HEK293 (cell line): Measurements from ENCODE around the gene ATP13A1.
A peak's percentile ranks its signal among the peaks of the same experiment; 100 is the strongest.

Experiments
- CTCF ChIA-PET: fragments of 350-600 bp; formaldehyde crosslinking; extraction: SDS; loops from one replicate; lab custom pipeline; 2021; ENCODE audit warnings: antibody characterized with exemption; lab: Yijun Ruan, JAX
- POLR2A ChIA-PET: fragments of 300-600 bp; formaldehyde crosslinking; extraction: SDS; loops from one replicate; lab custom pipeline; 2020; ENCODE audit warnings: antibody characterized with exemption, inconsistent platforms; lab: Yijun Ruan, JAX
- H3K27ac ChIP-seq: fragments of 200-500 bp; sonication (Bioruptor generic); 2 replicates; pipeline ENCODE4 v1.5.1; 2014; ENCODE audit warnings: low read depth, low read length, control low read depth, inconsistent platforms; ENCODE audit errors: extremely low read depth
- H3K36me3 ChIP-seq, 2 experiments: fragments of 200-500 bp in 1 of 2; sonication (Bioruptor generic) in 1 of 2; 1 replicate in 1 of 2; 2 replicates in 1 of 2; pipeline ENCODE4 v1.5.1; 2014 to 2017; ENCODE audit warnings: inconsistent platforms in 2 of 2, low read length in 2 of 2; ENCODE audit not compliant: control insufficient read depth in 2 of 2, insufficient read depth in 1 of 2
- H3K4me1 ChIP-seq: fragments of 200-500 bp; sonication (Bioruptor generic); 2 replicates; pipeline ENCODE4 v1.5.1; 2014; ENCODE audit warnings: mild to moderate bottlenecking, low read length, inconsistent platforms; ENCODE audit not compliant: control insufficient read depth, insufficient read depth
- H3K4me3 ChIP-seq: 2 replicates; pipeline ENCODE4 v1.5.1; 2011; ENCODE audit warnings: low read depth, mild to moderate bottlenecking, control low read depth, low read length, moderate library complexity
- H3K9me3 ChIP-seq: fragments of 200-500 bp; sonication (Bioruptor generic); 2 replicates; pipeline ENCODE4 v1.5.1; 2014; ENCODE audit warnings: low read depth, low read length, inconsistent platforms; ENCODE audit not compliant: control insufficient read depth, insufficient read depth
- INSM2 ChIP-seq: fragments of 450-650 bp; formaldehyde crosslinking; IDR thresholded peaks from 2 replicates; pipeline ENCODE4 v1.5.1; 2016; ENCODE audit warnings: missing biosample characterization, missing genetic modification characterization
- PRDM1 ChIP-seq: fragments of 450-650 bp; formaldehyde crosslinking; IDR thresholded peaks from 2 replicates; pipeline ENCODE4; 2016; ENCODE audit warnings: missing biosample characterization, missing genetic modification characterization
- SP2 ChIP-seq: fragments of 450-650 bp; formaldehyde crosslinking; IDR thresholded peaks from 2 replicates; pipeline ENCODE4 v1.5.1; 2016; ENCODE audit warnings: missing biosample characterization, missing genetic modification characterization
- SP3 ChIP-seq: fragments of 450-650 bp; formaldehyde crosslinking; IDR thresholded peaks from 2 replicates; pipeline ENCODE4 v1.5.1; 2016; ENCODE audit warnings: missing biosample characterization, missing genetic modification characterization
- ZFHX2 ChIP-seq: fragments of 450-650 bp; formaldehyde crosslinking; conservative IDR thresholded peaks from 2 replicates; pipeline ENCODE4 v1.5.1; 2016; ENCODE audit warnings: missing biosample characterization, missing genetic modification characterization
- ZNF146 ChIP-seq: fragments of 450-650 bp; formaldehyde crosslinking; IDR thresholded peaks from 2 replicates; pipeline ENCODE4 v1.5.1; 2016; ENCODE audit warnings: missing biosample characterization, missing genetic modification characterization
- ZNF174 ChIP-seq: fragments of 450-650 bp; formaldehyde crosslinking; IDR thresholded peaks from 2 replicates; pipeline ENCODE4 v1.5.0; 2017; ENCODE audit warnings: missing biosample characterization, mild to moderate bottlenecking, missing genetic modification characterization
- ZNF423 ChIP-seq: fragments of 450-650 bp; formaldehyde crosslinking; IDR thresholded peaks from 2 replicates; pipeline ENCODE4 v1.5.1; 2016; ENCODE audit warnings: missing biosample characterization, missing genetic modification characterization
- ZNF600 ChIP-seq: fragments of 450-650 bp; formaldehyde crosslinking; IDR thresholded peaks from 2 replicates; pipeline ENCODE4 v1.5.1; 2016; ENCODE audit warnings: missing biosample characterization, missing genetic modification characterization
- ZNF626 ChIP-seq: fragments of 450-650 bp; sonication (Bioruptor Pico); formaldehyde crosslinking; IDR thresholded peaks from 2 replicates; pipeline ENCODE4 v1.5.1; 2018; ENCODE audit warnings: missing biosample characterization, missing genetic modification characterization, inconsistent platforms
- ZNF629 ChIP-seq: fragments of 450-650 bp; formaldehyde crosslinking; IDR thresholded peaks from 2 replicates; pipeline ENCODE4 v1.5.1; 2017; ENCODE audit warnings: missing biosample characterization, missing genetic modification characterization
- ZSCAN23 ChIP-seq: fragments of 450-650 bp; formaldehyde crosslinking; IDR thresholded peaks from 2 replicates; pipeline ENCODE4 v1.5.1; 2016; ENCODE audit warnings: missing biosample characterization, missing genetic modification characterization
- ZSCAN5A ChIP-seq: fragments of 450-650 bp; formaldehyde crosslinking; IDR thresholded peaks from 2 replicates; pipeline ENCODE4 v1.5.1; 2016; ENCODE audit warnings: missing biosample characterization, missing genetic modification characterization
- TF ChIP-seq, protein P1 (sequence below): fragments of 450-650 bp; IDR thresholded peaks from 2 replicates; pipeline ENCODE4 v1.5.1; 2018; ENCODE audit warnings: missing biosample characterization, missing genetic modification characterization
- TF ChIP-seq, protein P2 (sequence below): fragments of 450-650 bp; formaldehyde crosslinking; IDR thresholded peaks from 2 replicates; pipeline ENCODE4 v1.5.1; 2017; ENCODE audit warnings: missing biosample characterization, mild to moderate bottlenecking, missing genetic modification characterization, moderate library complexity
- TF ChIP-seq, protein P3 (sequence below): fragments of 450-650 bp; formaldehyde crosslinking; IDR thresholded peaks from 2 replicates; pipeline ENCODE4 v1.5.1; 2016; ENCODE audit warnings: missing biosample characterization, missing genetic modification characterization
- TF ChIP-seq, protein P4 (sequence below): fragments of 450-650 bp; formaldehyde crosslinking; IDR thresholded peaks from 2 replicates; pipeline ENCODE4 v1.5.1; 2016; ENCODE audit warnings: missing biosample characterization, missing genetic modification characterization

ATP13A1 gene

DNA sequence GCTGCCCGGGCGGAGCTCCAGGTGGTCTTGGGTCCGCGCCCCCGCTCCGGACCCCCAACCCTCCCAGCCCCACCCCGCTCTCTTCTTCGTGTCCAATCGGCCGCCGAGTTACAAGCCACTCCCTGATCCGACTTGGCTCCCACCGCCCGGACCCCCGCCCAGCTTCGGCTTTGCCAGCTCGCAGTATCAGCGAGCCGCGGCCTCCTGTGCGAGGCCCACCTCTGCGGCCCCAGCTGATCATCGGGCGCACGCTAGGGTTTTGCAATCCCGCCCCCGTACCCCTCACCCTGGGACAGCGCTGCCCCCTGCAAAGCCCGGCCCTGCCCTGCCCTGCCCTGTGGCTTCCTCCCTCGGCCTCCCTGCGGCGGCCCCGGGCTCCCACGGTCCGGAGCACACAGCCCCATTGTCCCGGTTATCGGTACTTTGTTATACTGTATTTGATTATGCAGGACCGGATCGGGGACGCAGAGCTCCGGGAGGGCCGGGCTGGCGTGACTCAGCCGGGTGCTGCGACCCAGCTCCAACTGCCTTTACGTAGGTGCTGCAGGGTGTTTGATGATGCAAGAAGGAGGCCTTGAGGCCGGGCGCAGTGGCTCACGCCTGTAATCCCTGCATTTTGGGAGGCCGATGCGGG is 34.9 kb downstream of the ATP13A1 start:
- no peak for TF ChIP-seq ZNF146 (tag by site-specific recombination)
- no peak for TF ChIP-seq ZSCAN23 (tag by site-specific recombination)
- TF ChIP-seq SP3: no peak
- 0 out of 2 replicates have a peak, but pooled peaks have one; percentile 23 for TF ChIP-seq ZNF600 (tag by site-specific recombination)
- TF ChIP-seq, all 188 proteins: peak for 1
- POLR2A ChIA-PET: interaction anchor here (0.5 to 0.6 kb wide), 2 partner anchors 15 to 72 kb away, joined by 3 to 4 read pairs; no protein-coding TSS in a partner anchor
- Histone ChIP-seq H3K4me1 (no peaks in the 10 kb centered on the region), H3K27ac (no peak overlapping the region), H3K4me3 (peak overlapping the region; percentile 40), H3K9me3 (no peaks in the 10 kb centered on the region), H3K36me3 (peaks cover 0 to 14% of the 10 kb centered on the region in 2 experiments; a peak in 2 of 3 replicates)
- CTCF ChIA-PET: interaction anchor here (0.9 to 1.0 kb wide), 2 partner anchors 15 to 96 kb away, joined by 4 read pairs; no protein-coding TSS in a partner anchor

- peak within 1 kb of the TSS; percentile 49; the same call in 1 of the 2 replicates for H3K27ac ChIP-seq
- peaks cover 0 to 9% of the 10 kb centered on the region in 2 experiments; a peak in 2 of 3 replicates for H3K36me3 ChIP-seq
- CTCF ChIA-PET: interaction anchor here (0.7 to 1.0 kb wide), 3 partner anchors 16 to 96 kb away, joined by 3 to 4 read pairs (median 4); no protein-coding TSS in a partner anchor
- no peaks in the 10 kb centered on the region for H3K4me1 ChIP-seq
- POLR2A ChIA-PET: interaction anchor here (0.7 kb wide), 1 partner anchor 106 kb away, joined by 3 read pairs; no protein-coding TSS in a partner anchor
- no peaks in the 10 kb centered on the region for H3K9me3 ChIP-seq
- peak within 1 kb of the TSS; percentile 40 for H3K4me3 ChIP-seq
- TF ChIP-seq ZFHX2: peak; percentile 44
- no peak for TF ChIP-seq INSM2 (tag by site-specific recombination)
- TF ChIP-seq, protein P1, sequence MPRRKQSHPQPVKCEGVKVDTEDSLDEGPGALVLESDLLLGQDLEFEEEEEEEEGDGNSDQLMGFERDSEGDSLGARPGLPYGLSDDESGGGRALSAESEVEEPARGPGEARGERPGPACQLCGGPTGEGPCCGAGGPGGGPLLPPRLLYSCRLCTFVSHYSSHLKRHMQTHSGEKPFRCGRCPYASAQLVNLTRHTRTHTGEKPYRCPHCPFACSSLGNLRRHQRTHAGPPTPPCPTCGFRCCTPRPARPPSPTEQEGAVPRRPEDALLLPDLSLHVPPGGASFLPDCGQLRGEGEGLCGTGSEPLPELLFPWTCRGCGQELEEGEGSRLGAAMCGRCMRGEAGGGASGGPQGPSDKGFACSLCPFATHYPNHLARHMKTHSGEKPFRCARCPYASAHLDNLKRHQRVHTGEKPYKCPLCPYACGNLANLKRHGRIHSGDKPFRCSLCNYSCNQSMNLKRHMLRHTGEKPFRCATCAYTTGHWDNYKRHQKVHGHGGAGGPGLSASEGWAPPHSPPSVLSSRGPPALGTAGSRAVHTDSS (tag by site-specific recombination): no peak
- no peak for TF ChIP-seq ZNF423 (tag by site-specific recombination)
- TF ChIP-seq ZNF174 (tag by site-specific recombination): no peak
- TF ChIP-seq, protein P2, sequence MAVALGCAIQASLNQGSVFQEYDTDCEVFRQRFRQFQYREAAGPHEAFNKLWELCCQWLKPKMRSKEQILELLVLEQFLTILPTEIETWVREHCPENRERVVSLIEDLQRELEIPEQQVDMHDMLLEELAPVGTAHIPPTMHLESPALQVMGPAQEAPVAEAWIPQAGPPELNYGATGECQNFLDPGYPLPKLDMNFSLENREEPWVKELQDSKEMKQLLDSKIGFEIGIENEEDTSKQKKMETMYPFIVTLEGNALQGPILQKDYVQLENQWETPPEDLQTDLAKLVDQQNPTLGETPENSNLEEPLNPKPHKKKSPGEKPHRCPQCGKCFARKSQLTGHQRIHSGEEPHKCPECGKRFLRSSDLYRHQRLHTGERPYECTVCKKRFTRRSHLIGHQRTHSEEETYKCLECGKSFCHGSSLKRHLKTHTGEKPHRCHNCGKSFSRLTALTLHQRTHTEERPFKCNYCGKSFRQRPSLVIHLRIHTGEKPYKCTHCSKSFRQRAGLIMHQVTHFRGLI (tag by site-specific recombination): no peak
- TF ChIP-seq, protein P3, sequence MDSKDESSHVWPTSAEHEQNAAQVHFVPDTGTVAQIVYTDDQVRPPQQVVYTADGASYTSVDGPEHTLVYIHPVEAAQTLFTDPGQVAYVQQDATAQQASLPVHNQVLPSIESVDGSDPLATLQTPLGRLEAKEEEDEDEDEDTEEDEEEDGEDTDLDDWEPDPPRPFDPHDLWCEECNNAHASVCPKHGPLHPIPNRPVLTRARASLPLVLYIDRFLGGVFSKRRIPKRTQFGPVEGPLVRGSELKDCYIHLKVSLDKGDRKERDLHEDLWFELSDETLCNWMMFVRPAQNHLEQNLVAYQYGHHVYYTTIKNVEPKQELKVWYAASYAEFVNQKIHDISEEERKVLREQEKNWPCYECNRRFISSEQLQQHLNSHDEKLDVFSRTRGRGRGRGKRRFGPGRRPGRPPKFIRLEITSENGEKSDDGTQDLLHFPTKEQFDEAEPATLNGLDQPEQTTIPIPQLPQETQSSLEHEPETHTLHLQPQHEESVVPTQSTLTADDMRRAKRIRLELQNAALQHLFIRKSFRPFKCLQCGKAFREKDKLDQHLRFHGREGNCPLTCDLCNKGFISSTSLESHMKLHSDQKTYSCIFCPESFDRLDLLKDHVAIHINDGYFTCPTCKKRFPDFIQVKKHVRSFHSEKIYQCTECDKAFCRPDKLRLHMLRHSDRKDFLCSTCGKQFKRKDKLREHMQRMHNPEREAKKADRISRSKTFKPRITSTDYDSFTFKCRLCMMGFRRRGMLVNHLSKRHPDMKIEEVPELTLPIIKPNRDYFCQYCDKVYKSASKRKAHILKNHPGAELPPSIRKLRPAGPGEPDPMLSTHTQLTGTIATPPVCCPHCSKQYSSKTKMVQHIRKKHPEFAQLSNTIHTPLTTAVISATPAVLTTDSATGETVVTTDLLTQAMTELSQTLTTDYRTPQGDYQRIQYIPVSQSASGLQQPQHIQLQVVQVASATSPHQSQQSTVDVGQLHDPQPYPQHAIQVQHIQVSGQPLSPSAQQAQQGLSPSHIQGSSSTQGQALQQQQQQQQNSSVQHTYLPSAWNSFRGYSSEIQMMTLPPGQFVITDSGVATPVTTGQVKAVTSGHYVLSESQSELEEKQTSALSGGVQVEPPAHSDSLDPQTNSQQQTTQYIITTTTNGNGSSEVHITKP (tag by site-specific recombination): peak; percentile 64
- TF ChIP-seq SP2 (tag by site-specific recombination): peak; percentile 67
- TF ChIP-seq PRDM1 (tag by site-specific recombination): no peak
- no peak for TF ChIP-seq ZNF629 (tag by site-specific recombination)
- no peak for TF ChIP-seq ZNF626 (tag by site-specific recombination)
- TF ChIP-seq ZSCAN5A (tag by site-specific recombination): no peak
- TF ChIP-seq, protein P4, sequence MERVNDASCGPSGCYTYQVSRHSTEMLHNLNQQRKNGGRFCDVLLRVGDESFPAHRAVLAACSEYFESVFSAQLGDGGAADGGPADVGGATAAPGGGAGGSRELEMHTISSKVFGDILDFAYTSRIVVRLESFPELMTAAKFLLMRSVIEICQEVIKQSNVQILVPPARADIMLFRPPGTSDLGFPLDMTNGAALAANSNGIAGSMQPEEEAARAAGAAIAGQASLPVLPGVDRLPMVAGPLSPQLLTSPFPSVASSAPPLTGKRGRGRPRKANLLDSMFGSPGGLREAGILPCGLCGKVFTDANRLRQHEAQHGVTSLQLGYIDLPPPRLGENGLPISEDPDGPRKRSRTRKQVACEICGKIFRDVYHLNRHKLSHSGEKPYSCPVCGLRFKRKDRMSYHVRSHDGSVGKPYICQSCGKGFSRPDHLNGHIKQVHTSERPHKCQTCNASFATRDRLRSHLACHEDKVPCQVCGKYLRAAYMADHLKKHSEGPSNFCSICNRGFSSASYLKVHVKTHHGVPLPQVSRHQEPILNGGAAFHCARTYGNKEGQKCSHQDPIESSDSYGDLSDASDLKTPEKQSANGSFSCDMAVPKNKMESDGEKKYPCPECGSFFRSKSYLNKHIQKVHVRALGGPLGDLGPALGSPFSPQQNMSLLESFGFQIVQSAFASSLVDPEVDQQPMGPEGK (tag by site-specific recombination): peak; percentile 20; the same call in 1 of the 2 replicates
These were observed 35.6 kb downstream of the ATP13A1 start, which contains the start of gene LPAR2 for GRCh38 chr19:19627621-19628500. Gene LPAR2, minus strand, starts transcription at chr19:19628220. Its CDS starts 945 bp downstream, at chr19:19627275.
